ENCODE results near the gene TEDC1. TPM values are rescaled to one million over a fixed set of nuclear protein-coding genes. Genes with fewer than 3 reads are reported as not detected.

Gene TEDC1
- total RNA-seq, 2 donors from 2014 or later = 9.1 to 23.8 TPM

DNA sequence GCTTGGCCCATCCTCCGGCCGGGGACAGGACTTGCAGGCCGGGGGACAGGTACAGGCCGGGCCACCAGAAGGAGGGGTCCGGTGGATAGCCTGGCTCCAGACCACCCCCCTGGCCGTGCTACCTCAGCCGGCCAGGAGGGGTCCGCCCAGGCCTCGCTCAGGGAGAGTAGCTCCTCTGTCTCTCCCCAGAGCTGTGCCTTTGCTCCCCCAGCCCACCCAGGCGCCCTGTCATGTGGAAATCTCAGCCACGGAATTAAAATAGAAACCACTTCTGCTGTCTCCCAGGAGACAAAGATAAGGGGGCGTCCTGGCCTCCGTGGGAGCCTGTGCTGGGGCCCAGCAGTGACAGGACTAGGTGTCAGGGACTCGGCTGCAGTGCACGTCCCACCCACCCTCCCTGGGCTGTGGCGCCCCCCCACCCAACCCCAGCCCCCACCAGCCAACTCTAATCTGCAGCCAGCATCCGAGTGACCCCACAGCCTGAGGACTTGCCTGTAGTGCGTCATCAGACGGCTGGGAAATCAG, 19.7 kb upstream of the TEDC1 start:
- H3K9ac ChIP-seq (ENCODE audit: extremely low read depth, low read length, poor library complexity, severe bottlenecking) = no peak overlapping the region
- H3K27ac Mint-ChIP-seq = no peak overlapping the region
- H3K4me3 Mint-ChIP-seq = no peak overlapping the region
- no peak overlapping the region for H3K4me3 ChIP-seq (ENCODE audit: low read length)
- no peaks in the 10 kb centered on the region for H3K9me3 Mint-ChIP-seq
- peak overlapping the region; percentile 77 for H3K27ac ChIP-seq (ENCODE audit: low read depth, low read length)
- peak; percentile 81 for DNase-seq
- H3K36me3 Mint-ChIP-seq (ENCODE audit: low read depth) = peaks cover 3% of the 10 kb centered on the region
- no peaks in the 10 kb centered on the region for H3K4me1 Mint-ChIP-seq
- no peaks in the 10 kb centered on the region for H3K4me1 ChIP-seq (ENCODE audit: control insufficient read depth, insufficient read depth, low read length)
- WGBS, 2 experiments (ENCODE audit: insufficient coverage in 1 of 2, insufficient read length in 1 of 2) = 73 to 75% methylated on average over 11 to 16 of the region's 19 CpGs
- H3K27me3 Mint-ChIP-seq (ENCODE audit: insufficient read depth) = peaks cover 12% of the 10 kb centered on the region
- peaks cover 17% of the 10 kb centered on the region for H3K27me3 ChIP-seq (ENCODE audit: control insufficient read depth, insufficient read depth, low read length, poor library complexity, severe bottlenecking)
- H3K9me3 ChIP-seq (ENCODE audit: control insufficient read depth, low read length) = no peaks in the 10 kb centered on the region
- peaks cover 9% of the 10 kb centered on the region for H3K36me3 ChIP-seq (ENCODE audit: control insufficient read depth, insufficient read depth, low read length)
- peak; percentile 64 for TF ChIP-seq CTCF (conservative IDR thresholded peaks at IDR 0.05)

DNA sequence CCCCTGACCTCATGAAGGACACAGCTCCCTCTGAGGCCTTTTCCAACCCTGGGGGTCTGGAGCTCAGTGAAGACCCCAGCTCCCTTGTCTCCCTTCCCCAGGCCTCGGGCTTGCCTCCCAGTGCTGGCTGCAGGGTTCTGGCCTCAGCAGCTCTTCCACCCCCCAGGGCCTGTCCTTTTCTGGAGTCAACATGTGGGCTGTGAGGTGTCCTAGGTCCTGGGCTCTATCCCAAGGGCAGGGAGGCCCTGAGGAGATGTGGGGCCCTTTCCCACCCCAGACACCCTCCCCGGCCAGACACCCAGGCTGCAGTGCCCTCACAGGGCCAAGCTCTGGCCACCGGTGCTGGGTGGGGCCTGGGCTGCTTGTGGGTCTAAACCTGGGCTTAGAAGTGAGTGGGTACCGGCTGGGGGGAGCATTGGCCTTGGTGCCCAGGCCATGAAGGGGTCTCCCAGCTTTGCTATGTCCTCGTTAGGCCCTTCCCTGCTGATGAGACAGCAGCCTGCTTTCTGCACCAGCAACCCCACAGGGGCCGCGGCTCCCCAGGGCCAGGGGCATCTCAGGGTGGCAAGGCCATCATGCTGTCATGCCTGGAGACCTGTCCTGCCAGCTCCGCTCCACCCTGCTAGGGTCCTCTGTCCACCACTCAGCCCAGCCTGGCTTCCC, 19.1 kb upstream of the TEDC1 start:
- WGBS, 2 experiments (ENCODE audit: insufficient coverage in 1 of 2, insufficient read length in 1 of 2) = 93 to 100% methylated on average over 4 to 8 of the region's 8 CpGs
- Histone ChIP-seq H3K4me1 (ENCODE audit: control insufficient read depth, insufficient read depth, low read length) (no peaks in the 10 kb centered on the region), H3K4me3 (ENCODE audit: low read length) (no peak overlapping the region), H3K27me3 (ENCODE audit: control insufficient read depth, insufficient read depth, low read length, poor library complexity, severe bottlenecking) (peaks cover 23% of the 10 kb centered on the region), H3K27ac (ENCODE audit: low read depth, low read length) (peak overlapping the region; percentile 63), H3K36me3 (ENCODE audit: control insufficient read depth, insufficient read depth, low read length) (peaks cover 9% of the 10 kb centered on the region), H3K9me3 (ENCODE audit: control insufficient read depth, low read length) (no peaks in the 10 kb centered on the region), H3K9ac (ENCODE audit: extremely low read depth, low read length, poor library complexity, severe bottlenecking) (no peak overlapping the region)
- TF ChIP-seq CTCF (conservative IDR thresholded peaks at IDR 0.05) = no peak
- Mint-ChIP-seq H3K27ac (no peak overlapping the region), H3K4me3 (no peak overlapping the region), H3K4me1 (no peaks in the 10 kb centered on the region), H3K9me3 (no peaks in the 10 kb centered on the region), H3K36me3 (ENCODE audit: low read depth) (peaks cover 2% of the 10 kb centered on the region), H3K27me3 (ENCODE audit: insufficient read depth) (peaks cover 17% of the 10 kb centered on the region)
- no peak for DNase-seq

GRCh38 chr14:105472486-105472991, 18.5 kb upstream of the TEDC1 start:
- H3K27me3 Mint-ChIP-seq (ENCODE audit: insufficient read depth) = peaks cover 23% of the 10 kb centered on the region
- DNase-seq = no peak
- no peak overlapping the region for H3K27ac ChIP-seq (ENCODE audit: low read depth, low read length)
- H3K27ac Mint-ChIP-seq = no peak overlapping the region
- H3K4me3 Mint-ChIP-seq = no peak overlapping the region
- no peaks in the 10 kb centered on the region for H3K4me1 ChIP-seq (ENCODE audit: control insufficient read depth, insufficient read depth, low read length)
- no peak overlapping the region for H3K4me3 ChIP-seq (ENCODE audit: low read length)
- peak; percentile 14 for TF ChIP-seq CTCF (conservative IDR thresholded peaks at IDR 0.05)
- no peaks in the 10 kb centered on the region for H3K9me3 ChIP-seq (ENCODE audit: control insufficient read depth, low read length)
- H3K4me1 Mint-ChIP-seq = no peaks in the 10 kb centered on the region
- H3K36me3 Mint-ChIP-seq (ENCODE audit: low read depth) = peaks cover 1% of the 10 kb centered on the region
- peaks cover 2% of the 10 kb centered on the region for H3K9me3 Mint-ChIP-seq
- no peak overlapping the region for H3K9ac ChIP-seq (ENCODE audit: extremely low read depth, low read length, poor library complexity, severe bottlenecking)
- H3K27me3 ChIP-seq (ENCODE audit: control insufficient read depth, insufficient read depth, low read length, poor library complexity, severe bottlenecking) = peaks cover 29% of the 10 kb centered on the region
- H3K36me3 ChIP-seq (ENCODE audit: control insufficient read depth, insufficient read depth, low read length) = peaks cover 9% of the 10 kb centered on the region
- WGBS, 2 experiments (ENCODE audit: insufficient coverage in 1 of 2, insufficient read length in 1 of 2) = 92 to 93% methylated on average over 5 to 12 of the region's 12 CpGs
